Neural progenitor cell (in vitro differentiated cells): Measurements from ENCODE around the gene SURF2. TPM values are rescaled to one million over a fixed set of nuclear protein-coding genes. Genes with fewer than 3 reads are reported as not detected.

Source experiments
- DNase-seq: peaks from one replicate; pipeline ENCODE4 v3.0.0-alpha.2; 2016; ENCODE audit warnings: low spot score
- H2AFZ ChIP-seq: fragments of 200-600 bp; sonication (generic); replicated peaks from 2 replicates; pipeline ENCODE4 v1.6.1; 2016; ENCODE audit warnings: antibody characterized with exemption
- H3F3A ChIP-seq: fragments of 200-600 bp; sonication (generic); 2 replicates; pipeline ENCODE4 v1.6.1; 2016; ENCODE audit warnings: antibody characterized with exemption, low read depth
- H3K27ac ChIP-seq: fragments of 200-600 bp; sonication (generic); 2 replicates; pipeline ENCODE4 v1.5.1; 2016; ENCODE audit warnings: mild to moderate bottlenecking
- H3K27me3 ChIP-seq: fragments of 200-600 bp; sonication (generic); 2 replicates; pipeline ENCODE4 v1.6.1; 2016; ENCODE audit warnings: mild to moderate bottlenecking, moderate library complexity
- H3K36me3 ChIP-seq: fragments of 200-600 bp; sonication (generic); 2 replicates; pipeline ENCODE4 v1.5.1; 2016
- H3K4me1 ChIP-seq: fragments of 200-600 bp; sonication (generic); 2 replicates; pipeline ENCODE4 v1.6.1; 2016; ENCODE audit warnings: mixed run types
- H3K4me2 ChIP-seq: fragments of 200-600 bp; sonication (generic); 2 replicates; pipeline ENCODE4 v1.6.1; 2016
- H3K4me3 ChIP-seq: fragments of 200-600 bp; sonication (generic); 2 replicates; pipeline ENCODE4 v1.5.1; 2016
- H3K79me2 ChIP-seq: fragments of 200-600 bp; sonication (generic); 2 replicates; pipeline ENCODE4 v1.6.1; 2016; ENCODE audit warnings: low read depth
- H3K9ac ChIP-seq: fragments of 200-600 bp; sonication (generic); 2 replicates; pipeline ENCODE4 v1.6.1; 2016
- H3K9me3 ChIP-seq: fragments of 200-600 bp; sonication (generic); 2 replicates; pipeline ENCODE4 v1.5.1; 2016; ENCODE audit warnings: low read depth
- H4K20me1 ChIP-seq: fragments of 200-600 bp; sonication (generic); 2 replicates; pipeline ENCODE4 v1.6.1; 2016; ENCODE audit warnings: low read depth
- H3K27ac Mint-ChIP-seq: 3 replicates; pipeline ENCODE4 v1.8.0; 2021; ENCODE audit warnings: mixed read lengths
- H3K27me3 Mint-ChIP-seq: 2 replicates; pipeline ENCODE4 v1.8.0; 2022; ENCODE audit warnings: low read depth, mild to moderate bottlenecking, inconsistent platforms, moderate library complexity, mixed read lengths; ENCODE audit not compliant: insufficient read depth
- H3K36me3 Mint-ChIP-seq: 3 replicates; pipeline ENCODE4 v1.8.0; 2021; ENCODE audit warnings: mixed read lengths
- H3K4me1 Mint-ChIP-seq: 3 replicates; pipeline ENCODE4 v1.8.0; 2021; ENCODE audit warnings: mixed read lengths
- H3K4me3 Mint-ChIP-seq: 3 replicates; pipeline ENCODE4 v1.8.0; 2021; ENCODE audit warnings: mild to moderate bottlenecking, moderate library complexity, mixed read lengths
- H3K9me3 Mint-ChIP-seq: 3 replicates; pipeline ENCODE4 v1.8.0; 2020; ENCODE audit warnings: mixed read lengths
- CTCF ChIP-seq: fragments of 200-600 bp; sonication (generic); IDR thresholded peaks from 2 replicates; pipeline ENCODE4 v1.5.1; 2017; ENCODE audit warnings: antibody characterized with exemption, mild to moderate bottlenecking
- EZH2 ChIP-seq: fragments of 200-600 bp; sonication (generic); IDR thresholded peaks from 2 replicates; pipeline ENCODE4 v1.6.1; 2017; ENCODE audit warnings: antibody characterized with exemption, mild to moderate bottlenecking, moderate library complexity
- EZH2phosphoT487 ChIP-seq: fragments of 200-600 bp; sonication (generic); IDR thresholded peaks from 2 replicates; pipeline ENCODE4 v1.6.1; 2017; ENCODE audit warnings: antibody characterized with exemption
- total RNA-seq: library from RNA; depleted of rRNA; stranded (reverse); fragments of >200 nt; gene quantifications from 2 replicates; pipeline ENCODE4 v1.2.3, GENCODE V29; 2015; ENCODE audit warnings: low replicate concordance

SURF2 gene
- total RNA-seq, 1 donor from 2014 or later = 16.0 TPM

GRCh38 chr9:133359399-133360175 lies 3.2 kb downstream of the SURF2 start:
- no peak overlapping the region for H3K4me2 ChIP-seq
- no peak for TF ChIP-seq EZH2phosphoT487
- TF ChIP-seq EZH2 = no peak
- peak; percentile 52 for TF ChIP-seq CTCF
- H3K36me3 ChIP-seq = no peaks in the 10 kb centered on the region
- H3F3A ChIP-seq = peaks cover 9% of the 10 kb centered on the region
- H3K36me3 Mint-ChIP-seq = peaks cover 26% of the 10 kb centered on the region
- no peak overlapping the region for H3K27ac Mint-ChIP-seq
- peaks cover 11% of the 10 kb centered on the region for H3K4me1 ChIP-seq
- peaks cover 32% of the 10 kb centered on the region for H3K79me2 ChIP-seq
- no peak overlapping the region for H3K9ac ChIP-seq
- no peak overlapping the region for H3K4me3 Mint-ChIP-seq
- no peak overlapping the region for H2AFZ ChIP-seq
- no peaks in the 10 kb centered on the region for H3K27me3 ChIP-seq
- H3K27ac ChIP-seq = no peak overlapping the region
- H4K20me1 ChIP-seq = peaks cover 55% of the 10 kb centered on the region
- peaks cover 7% of the 10 kb centered on the region for H3K27me3 Mint-ChIP-seq
- no peaks in the 10 kb centered on the region for H3K9me3 ChIP-seq
- peaks cover 12% of the 10 kb centered on the region for H3K4me1 Mint-ChIP-seq
- peak; percentile 66 for DNase-seq
- H3K4me3 ChIP-seq = no peak overlapping the region
- no peaks in the 10 kb centered on the region for H3K9me3 Mint-ChIP-seq

GRCh38 chr9:133360400-133361393 lies 4.3 kb downstream of the SURF2 start:
- H3K9ac ChIP-seq = no peak overlapping the region
- Mint-ChIP-seq H3K9me3 (no peaks in the 10 kb centered on the region), H3K4me1 (peaks cover 9% of the 10 kb centered on the region), H3K27me3 (peaks cover 7% of the 10 kb centered on the region), H3K36me3 (peaks cover 26% of the 10 kb centered on the region), H3K4me3 (no peak overlapping the region), H3K27ac (no peak overlapping the region)
- no peak for DNase-seq
- TF ChIP-seq CTCF = no peak
- TF ChIP-seq EZH2phosphoT487 = no peak
- no peak for TF ChIP-seq EZH2
- H4K20me1 ChIP-seq = peaks cover 54% of the 10 kb centered on the region
- H3K27ac ChIP-seq = no peak overlapping the region
- no peaks in the 10 kb centered on the region for H3K27me3 ChIP-seq
- no peak overlapping the region for H3K4me3 ChIP-seq
- H3K36me3 ChIP-seq = no peaks in the 10 kb centered on the region
- H2AFZ ChIP-seq = no peak overlapping the region
- no peaks in the 10 kb centered on the region for H3K9me3 ChIP-seq
- H3F3A ChIP-seq = peaks cover 6% of the 10 kb centered on the region
- no peak overlapping the region for H3K4me2 ChIP-seq
- peaks cover 24% of the 10 kb centered on the region for H3K79me2 ChIP-seq
- peaks cover 6% of the 10 kb centered on the region for H3K4me1 ChIP-seq

- H3K9me3 ChIP-seq = no peaks in the 10 kb centered on the region
- peaks cover 6% of the 10 kb centered on the region for H3F3A ChIP-seq
- no peak overlapping the region for H3K4me3 ChIP-seq
- peaks cover 28% of the 10 kb centered on the region for H3K79me2 ChIP-seq
- no peak for DNase-seq
- no peaks in the 10 kb centered on the region for H3K27me3 ChIP-seq
- no peak overlapping the region for H2AFZ ChIP-seq
- peaks cover 11% of the 10 kb centered on the region for H3K27me3 Mint-ChIP-seq
- no peaks in the 10 kb centered on the region for H3K9me3 Mint-ChIP-seq
- no peak overlapping the region for H3K4me2 ChIP-seq
- H3K27ac ChIP-seq = no peak overlapping the region
- no peaks in the 10 kb centered on the region for H3K36me3 ChIP-seq
- H4K20me1 ChIP-seq = peaks cover 61% of the 10 kb centered on the region
- TF ChIP-seq EZH2phosphoT487 = no peak
- no peak for TF ChIP-seq EZH2
- no peak for TF ChIP-seq CTCF
- H3K27ac Mint-ChIP-seq = no peak overlapping the region
- no peak overlapping the region for H3K4me3 Mint-ChIP-seq
- peaks cover 26% of the 10 kb centered on the region for H3K36me3 Mint-ChIP-seq
- no peak overlapping the region for H3K9ac ChIP-seq
- H3K4me1 ChIP-seq = peaks cover 5% of the 10 kb centered on the region
- peaks cover 9% of the 10 kb centered on the region for H3K4me1 Mint-ChIP-seq
These were observed 5.2 kb downstream of the SURF2 start for GRCh38 chr9:133361507-133362092.
